WTC11 (cell line): ENCODE results near the gene BEND6. TPM values are rescaled to one million over a fixed set of nuclear protein-coding genes. Genes with fewer than 3 reads are reported as not detected.

Experiments used
- ATAC-seq: fragments of 200-7000 bp; cut with Tn5 transposase; 2 replicates; pipeline ENCODE4 v1.10.0; 2021; ENCODE audit warnings: mild to moderate bottlenecking, moderate library complexity
- CTCF ChIA-PET: fragments of 300-600 bp; sonication (Branson Sonifier 250); formaldehyde crosslinking; loops from one replicate; lab custom pipeline; 2021; ENCODE audit warnings: antibody characterized with exemption; lab: Charles Lee
- POLR2A ChIA-PET: fragments of 350-600 bp; sonication (Branson Sonifier 250); formaldehyde crosslinking; loops from one replicate; lab custom pipeline; 2021; ENCODE audit warnings: antibody characterized with exemption; lab: Charles Lee
- DNase-seq: peaks from one replicate; pipeline ENCODE4 v3.0.0; 2021; ENCODE audit warnings: low spot score
- H3K27ac Mint-ChIP-seq: 2 replicates; pipeline ENCODE4 v1.8.0; 2021; ENCODE audit warnings: mixed read lengths
- H3K27me3 Mint-ChIP-seq: 2 replicates; pipeline ENCODE4 v1.8.0; 2021; ENCODE audit warnings: low read depth, mild to moderate bottlenecking, moderate library complexity, mixed read lengths
- H3K36me3 Mint-ChIP-seq: 2 replicates; pipeline ENCODE4 v1.8.0; 2021; ENCODE audit warnings: mixed read lengths
- H3K4me1 Mint-ChIP-seq: 2 replicates; pipeline ENCODE4 v1.8.0; 2022; ENCODE audit warnings: mixed read lengths
- H3K4me3 Mint-ChIP-seq: 2 replicates; pipeline ENCODE4 v1.8.0; 2021; ENCODE audit warnings: mild to moderate bottlenecking, moderate library complexity, mixed read lengths
- H3K9me3 Mint-ChIP-seq: 2 replicates; pipeline ENCODE4 v1.8.0; 2021; ENCODE audit warnings: mixed read lengths
- FOXK1 ChIP-seq: sonication (generic); formaldehyde crosslinking; IDR thresholded peaks from 2 replicates; pipeline ENCODE4 v1.8.0; 2022; ENCODE audit warnings: mild to moderate bottlenecking, moderate library complexity, missing genetic modification reagents
- FOXP1 ChIP-seq: sonication (generic); formaldehyde crosslinking; IDR thresholded peaks from 2 replicates; pipeline ENCODE4 v1.8.0; 2022; ENCODE audit warnings: missing genetic modification reagents, mild to moderate bottlenecking, moderate library complexity, borderline replicate concordance
- GRHL2 ChIP-seq: fragments of 250-450 bp; sonication (Bioruptor Pico); IDR thresholded peaks from 2 replicates; pipeline ENCODE4 v1.8.0; 2022; ENCODE audit warnings: mild to moderate bottlenecking, moderate library complexity; ENCODE audit not compliant: insufficient replicate concordance, severe bottlenecking
- IRF1 ChIP-seq: sonication (generic); formaldehyde crosslinking; IDR thresholded peaks from 2 replicates; pipeline ENCODE4 v1.8.0; 2023; ENCODE audit warnings: missing genetic modification reagents
- KAT7 ChIP-seq: sonication (generic); formaldehyde crosslinking; IDR thresholded peaks from 2 replicates; pipeline ENCODE4 v1.8.1; 2023; ENCODE audit warnings: missing genetic modification reagents, mild to moderate bottlenecking, borderline replicate concordance
- MLX ChIP-seq: sonication (generic); formaldehyde crosslinking; IDR thresholded peaks from 2 replicates; pipeline ENCODE4 v1.8.1; 2023; ENCODE audit warnings: mild to moderate bottlenecking, missing genetic modification reagents, moderate library complexity
- MXD4 ChIP-seq: fragments of 250-450 bp; sonication (Bioruptor Pico); IDR thresholded peaks from 2 replicates; pipeline ENCODE4 v1.8.0; 2021; ENCODE audit warnings: mild to moderate bottlenecking, moderate library complexity, borderline replicate concordance
- NFYB ChIP-seq: sonication (generic); formaldehyde crosslinking; conservative IDR thresholded peaks from 2 replicates; pipeline ENCODE4 v1.8.0; 2022; ENCODE audit warnings: low read depth, missing genetic modification reagents
- OVOL2 ChIP-seq: fragments of 250-450 bp; sonication (Bioruptor Pico); IDR thresholded peaks from 2 replicates; pipeline ENCODE4 v1.9.0; 2021; ENCODE audit warnings: mild to moderate bottlenecking, borderline replicate concordance
- PRRX2 ChIP-seq: fragments of 250-450 bp; sonication (Bioruptor Pico); IDR thresholded peaks from 2 replicates; pipeline ENCODE4 v1.8.0; 2021; ENCODE audit warnings: mild to moderate bottlenecking
- SMAD4 ChIP-seq: sonication (generic); formaldehyde crosslinking; IDR thresholded peaks from 2 replicates; pipeline ENCODE4 v1.8.0; 2022; ENCODE audit warnings: mild to moderate bottlenecking, missing genetic modification reagents
- TEAD1 ChIP-seq: sonication (generic); formaldehyde crosslinking; IDR thresholded peaks from 2 replicates; pipeline ENCODE4 v1.8.0; 2022; ENCODE audit warnings: mild to moderate bottlenecking, missing genetic modification reagents
- total RNA-seq: library from RNA; stranded (reverse); gene quantifications from 3 replicates; pipeline ENCODE4 v1.2.3, GENCODE V29; 2021
- TF ChIP-seq, protein P1 (sequence below): fragments of 250-450 bp; sonication (Bioruptor Pico); IDR thresholded peaks from 2 replicates; pipeline ENCODE4 v1.9.0; 2021; ENCODE audit warnings: mild to moderate bottlenecking
- TF ChIP-seq, protein P2 (sequence below): sonication (generic); formaldehyde crosslinking; IDR thresholded peaks from 2 replicates; pipeline ENCODE4 v1.8.0; 2022; ENCODE audit warnings: missing genetic modification reagents
- TF ChIP-seq, protein P3 (sequence below): sonication (generic); formaldehyde crosslinking; IDR thresholded peaks from 2 replicates; pipeline ENCODE4 v1.8.1; 2023; ENCODE audit warnings: mild to moderate bottlenecking, missing genetic modification reagents
- TF ChIP-seq, protein P4 (sequence below): fragments of 250-450 bp; sonication (Bioruptor Pico); IDR thresholded peaks from 2 replicates; pipeline ENCODE4 v1.9.0; 2021; ENCODE audit warnings: mild to moderate bottlenecking, borderline replicate concordance

Gene BEND6
- total RNA-seq, 1 experiment from 2014 or later = 1.5 TPM

GRCh38 chr6:56923565-56923964 is 31.3 kb upstream of the BEND6 start (continued):
- no peak for TF ChIP-seq MXD4 (CRISPR knock-in tag)

DNA sequence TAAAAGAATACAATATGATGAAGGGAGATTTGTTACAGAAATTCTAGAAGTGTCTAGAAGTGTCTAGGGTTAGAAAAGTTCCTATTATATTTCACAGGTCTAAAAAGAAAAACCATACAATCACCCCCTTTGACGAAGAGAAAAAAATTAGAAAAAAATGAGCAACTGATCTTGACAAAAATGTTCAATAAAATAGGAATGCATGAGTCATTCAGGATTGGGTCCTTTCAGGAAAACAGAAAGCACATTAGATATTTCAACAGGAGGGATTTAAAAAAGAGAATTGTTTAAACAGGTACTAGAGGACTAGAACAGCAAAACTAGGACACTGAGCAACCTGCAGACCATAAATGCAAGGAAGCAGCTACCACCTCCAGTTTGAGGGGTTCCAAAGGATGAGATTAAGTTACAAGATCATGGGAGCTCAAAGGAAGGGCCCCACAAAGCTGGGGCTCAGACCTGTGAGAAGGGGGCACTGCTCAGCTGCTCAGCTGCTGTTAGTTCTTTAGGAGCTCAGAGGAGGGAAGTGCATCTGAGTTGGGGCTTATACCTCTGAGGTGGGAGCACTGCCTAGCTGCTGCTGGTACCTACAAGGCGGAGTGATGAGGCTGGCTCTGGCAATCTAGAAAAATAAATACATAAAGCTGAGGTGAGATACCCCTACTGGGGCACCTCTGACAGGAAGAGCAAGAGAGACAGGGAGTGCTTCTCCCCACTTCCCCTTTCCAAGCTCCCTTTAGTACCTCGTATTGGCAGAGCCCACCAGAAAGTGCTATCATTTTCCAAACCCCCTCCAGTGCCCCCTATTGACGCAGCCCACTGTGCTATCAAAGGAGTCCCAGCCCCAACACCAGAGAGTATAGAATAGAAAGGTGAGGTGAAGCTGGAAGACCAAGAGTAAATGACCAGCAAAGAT is 27.1 kb upstream of the BEND6 start:
- TF ChIP-seq PRRX2 (CRISPR knock-in tag) = no peak
- TF ChIP-seq, protein P1, sequence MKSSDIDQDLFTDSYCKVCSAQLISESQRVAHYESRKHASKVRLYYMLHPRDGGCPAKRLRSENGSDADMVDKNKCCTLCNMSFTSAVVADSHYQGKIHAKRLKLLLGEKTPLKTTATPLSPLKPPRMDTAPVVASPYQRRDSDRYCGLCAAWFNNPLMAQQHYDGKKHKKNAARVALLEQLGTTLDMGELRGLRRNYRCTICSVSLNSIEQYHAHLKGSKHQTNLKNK (CRISPR knock-in tag) = no peak
- no peak for TF ChIP-seq FOXK1 (CRISPR knock-in tag)
- TF ChIP-seq, protein P2, sequence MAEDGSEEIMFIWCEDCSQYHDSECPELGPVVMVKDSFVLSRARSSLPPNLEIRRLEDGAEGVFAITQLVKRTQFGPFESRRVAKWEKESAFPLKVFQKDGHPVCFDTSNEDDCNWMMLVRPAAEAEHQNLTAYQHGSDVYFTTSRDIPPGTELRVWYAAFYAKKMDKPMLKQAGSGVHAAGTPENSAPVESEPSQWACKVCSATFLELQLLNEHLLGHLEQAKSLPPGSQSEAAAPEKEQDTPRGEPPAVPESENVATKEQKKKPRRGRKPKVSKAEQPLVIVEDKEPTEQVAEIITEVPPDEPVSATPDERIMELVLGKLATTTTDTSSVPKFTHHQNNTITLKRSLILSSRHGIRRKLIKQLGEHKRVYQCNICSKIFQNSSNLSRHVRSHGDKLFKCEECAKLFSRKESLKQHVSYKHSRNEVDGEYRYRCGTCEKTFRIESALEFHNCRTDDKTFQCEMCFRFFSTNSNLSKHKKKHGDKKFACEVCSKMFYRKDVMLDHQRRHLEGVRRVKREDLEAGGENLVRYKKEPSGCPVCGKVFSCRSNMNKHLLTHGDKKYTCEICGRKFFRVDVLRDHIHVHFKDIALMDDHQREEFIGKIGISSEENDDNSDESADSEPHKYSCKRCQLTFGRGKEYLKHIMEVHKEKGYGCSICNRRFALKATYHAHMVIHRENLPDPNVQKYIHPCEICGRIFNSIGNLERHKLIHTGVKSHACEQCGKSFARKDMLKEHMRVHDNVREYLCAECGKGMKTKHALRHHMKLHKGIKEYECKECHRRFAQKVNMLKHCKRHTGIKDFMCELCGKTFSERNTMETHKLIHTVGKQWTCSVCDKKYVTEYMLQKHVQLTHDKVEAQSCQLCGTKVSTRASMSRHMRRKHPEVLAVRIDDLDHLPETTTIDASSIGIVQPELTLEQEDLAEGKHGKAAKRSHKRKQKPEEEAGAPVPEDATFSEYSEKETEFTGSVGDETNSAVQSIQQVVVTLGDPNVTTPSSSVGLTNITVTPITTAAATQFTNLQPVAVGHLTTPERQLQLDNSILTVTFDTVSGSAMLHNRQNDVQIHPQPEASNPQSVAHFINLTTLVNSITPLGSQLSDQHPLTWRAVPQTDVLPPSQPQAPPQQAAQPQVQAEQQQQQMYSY = no peak
- TF ChIP-seq NFYB (CRISPR knock-in tag) = no peak
- no peak for TF ChIP-seq GRHL2 (CRISPR knock-in tag)
- TF ChIP-seq SMAD4 (CRISPR knock-in tag) = no peak
- TF ChIP-seq, all 79 proteins: peak for 0
- DNase-seq = peak; percentile 23
- peaks cover 10% of the 10 kb centered on the region for H3K4me1 Mint-ChIP-seq
- H3K27ac Mint-ChIP-seq = no peak overlapping the region
- H3K36me3 Mint-ChIP-seq = no peaks in the 10 kb centered on the region
- ChIA-PET POLR2A (no interaction called here), CTCF (interaction anchor here (0.6 to 2.4 kb wide), 18 partner anchors 8 to 294 kb away, joined by 3 to 21 read pairs (median 4); partner anchors contain the start of gene BEND6)
- ATAC-seq = peak; percentile 94
- H3K27me3 Mint-ChIP-seq = no peaks in the 10 kb centered on the region
- H3K4me3 Mint-ChIP-seq = no peak overlapping the region
- H3K9me3 Mint-ChIP-seq = no peaks in the 10 kb centered on the region

- DNase-seq (no peak), ATAC-seq (no peak)
- Mint-ChIP-seq H3K4me3 (no peak overlapping the region), H3K4me1 (peaks cover 10% of the 10 kb centered on the region), H3K36me3 (no peaks in the 10 kb centered on the region), H3K27ac (no peak overlapping the region)
- ChIA-PET CTCF (interaction anchor here (1.1 to 1.5 kb wide), 2 partner anchors 24 to 26 kb away, joined by 3 to 4 read pairs; partner anchors contain the start of gene BEND6), POLR2A (no interaction called here)
- no peak for TF ChIP-seq OVOL2 (CRISPR knock-in tag)
- TF ChIP-seq, all 79 proteins: peak for 0
- H3K9me3 Mint-ChIP-seq = no peaks in the 10 kb centered on the region
- no peaks in the 10 kb centered on the region for H3K27me3 Mint-ChIP-seq
Measured at GRCh38 chr6:56930846-56931245, 24.1 kb upstream of the BEND6 start.

- Mint-ChIP-seq H3K27me3 (no peaks in the 10 kb centered on the region), H3K4me1 (peaks cover 4% of the 10 kb centered on the region), H3K36me3 (no peaks in the 10 kb centered on the region), H3K9me3 (no peaks in the 10 kb centered on the region), H3K4me3 (no peak overlapping the region), H3K27ac (no peak overlapping the region)
- ChIA-PET CTCF (interaction anchor here (1.0 kb wide), 1 partner anchor 30 kb away, joined by 3 read pairs; no protein-coding TSS in a partner anchor), POLR2A (no interaction called here)
- DNase-seq = no peak
- no peak for ATAC-seq
- TF ChIP-seq, protein P3, sequence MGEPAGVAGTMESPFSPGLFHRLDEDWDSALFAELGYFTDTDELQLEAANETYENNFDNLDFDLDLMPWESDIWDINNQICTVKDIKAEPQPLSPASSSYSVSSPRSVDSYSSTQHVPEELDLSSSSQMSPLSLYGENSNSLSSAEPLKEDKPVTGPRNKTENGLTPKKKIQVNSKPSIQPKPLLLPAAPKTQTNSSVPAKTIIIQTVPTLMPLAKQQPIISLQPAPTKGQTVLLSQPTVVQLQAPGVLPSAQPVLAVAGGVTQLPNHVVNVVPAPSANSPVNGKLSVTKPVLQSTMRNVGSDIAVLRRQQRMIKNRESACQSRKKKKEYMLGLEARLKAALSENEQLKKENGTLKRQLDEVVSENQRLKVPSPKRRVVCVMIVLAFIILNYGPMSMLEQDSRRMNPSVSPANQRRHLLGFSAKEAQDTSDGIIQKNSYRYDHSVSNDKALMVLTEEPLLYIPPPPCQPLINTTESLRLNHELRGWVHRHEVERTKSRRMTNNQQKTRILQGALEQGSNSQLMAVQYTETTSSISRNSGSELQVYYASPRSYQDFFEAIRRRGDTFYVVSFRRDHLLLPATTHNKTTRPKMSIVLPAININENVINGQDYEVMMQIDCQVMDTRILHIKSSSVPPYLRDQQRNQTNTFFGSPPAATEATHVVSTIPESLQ = no peak
- no peak for TF ChIP-seq TEAD1 (CRISPR knock-in tag)
- no peak for TF ChIP-seq KAT7
- no peak for TF ChIP-seq IRF1 (CRISPR knock-in tag)
- TF ChIP-seq, protein P4, sequence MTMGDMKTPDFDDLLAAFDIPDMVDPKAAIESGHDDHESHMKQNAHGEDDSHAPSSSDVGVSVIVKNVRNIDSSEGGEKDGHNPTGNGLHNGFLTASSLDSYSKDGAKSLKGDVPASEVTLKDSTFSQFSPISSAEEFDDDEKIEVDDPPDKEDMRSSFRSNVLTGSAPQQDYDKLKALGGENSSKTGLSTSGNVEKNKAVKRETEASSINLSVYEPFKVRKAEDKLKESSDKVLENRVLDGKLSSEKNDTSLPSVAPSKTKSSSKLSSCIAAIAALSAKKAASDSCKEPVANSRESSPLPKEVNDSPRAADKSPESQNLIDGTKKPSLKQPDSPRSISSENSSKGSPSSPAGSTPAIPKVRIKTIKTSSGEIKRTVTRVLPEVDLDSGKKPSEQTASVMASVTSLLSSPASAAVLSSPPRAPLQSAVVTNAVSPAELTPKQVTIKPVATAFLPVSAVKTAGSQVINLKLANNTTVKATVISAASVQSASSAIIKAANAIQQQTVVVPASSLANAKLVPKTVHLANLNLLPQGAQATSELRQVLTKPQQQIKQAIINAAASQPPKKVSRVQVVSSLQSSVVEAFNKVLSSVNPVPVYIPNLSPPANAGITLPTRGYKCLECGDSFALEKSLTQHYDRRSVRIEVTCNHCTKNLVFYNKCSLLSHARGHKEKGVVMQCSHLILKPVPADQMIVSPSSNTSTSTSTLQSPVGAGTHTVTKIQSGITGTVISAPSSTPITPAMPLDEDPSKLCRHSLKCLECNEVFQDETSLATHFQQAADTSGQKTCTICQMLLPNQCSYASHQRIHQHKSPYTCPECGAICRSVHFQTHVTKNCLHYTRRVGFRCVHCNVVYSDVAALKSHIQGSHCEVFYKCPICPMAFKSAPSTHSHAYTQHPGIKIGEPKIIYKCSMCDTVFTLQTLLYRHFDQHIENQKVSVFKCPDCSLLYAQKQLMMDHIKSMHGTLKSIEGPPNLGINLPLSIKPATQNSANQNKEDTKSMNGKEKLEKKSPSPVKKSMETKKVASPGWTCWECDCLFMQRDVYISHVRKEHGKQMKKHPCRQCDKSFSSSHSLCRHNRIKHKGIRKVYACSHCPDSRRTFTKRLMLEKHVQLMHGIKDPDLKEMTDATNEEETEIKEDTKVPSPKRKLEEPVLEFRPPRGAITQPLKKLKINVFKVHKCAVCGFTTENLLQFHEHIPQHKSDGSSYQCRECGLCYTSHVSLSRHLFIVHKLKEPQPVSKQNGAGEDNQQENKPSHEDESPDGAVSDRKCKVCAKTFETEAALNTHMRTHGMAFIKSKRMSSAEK (CRISPR knock-in tag) = no peak
- no peak for TF ChIP-seq FOXP1 (CRISPR knock-in tag)
- no peak for TF ChIP-seq MLX (CRISPR knock-in tag)
Measured at GRCh38 chr6:56932910-56933477, 21.9 kb upstream of the BEND6 start.
